Epithelial cell of esophagus (primary cell): Measurements from ENCODE around the gene RPS6KA2.
"Not testable (repeated sequence)": the region's sequence is repeated elsewhere in the genome, so short reads cannot be mapped to it uniquely, and the experiment has no call there.

Source experiments
- DNase-seq: peaks from one replicate; pipeline ENCODE4 v3.0.0; 2010; ENCODE audit warnings: low read depth
- H3K4me3 ChIP-seq: 2 replicates; pipeline ENCODE4 v1.5.1; 2011; ENCODE audit warnings: mild to moderate bottlenecking, low read length, control low read depth
- CTCF ChIP-seq: IDR thresholded peaks from 2 replicates; pipeline ENCODE4 v1.5.1; 2011; ENCODE audit warnings: low read depth, mild to moderate bottlenecking, low read length, control low read depth, inconsistent platforms; ENCODE audit not compliant: insufficient read depth; ENCODE audit errors: missing control alignments

Gene RPS6KA2

GRCh38 chr6:166386111-166386510 lies 240.9 kb downstream of the RPS6KA2 start:
- H3K4me3 ChIP-seq: no peak overlapping the region
- no peak for TF ChIP-seq CTCF
- DNase-seq: no peak

- DNase-seq: not testable (repeated sequence)
- TF ChIP-seq CTCF: peak; percentile 30
- peak overlapping the region; percentile 61 for H3K4me3 ChIP-seq
Measured at GRCh38 chr6:166383802-166384363, 243.2 kb downstream of the RPS6KA2 start.

- no peak for TF ChIP-seq CTCF
- peak within 1 kb of the TSS; percentile 71 for H3K4me3 ChIP-seq
- DNase-seq: peak; percentile 98
Measured at GRCh38 chr6:166382933-166383801, 243.9 kb downstream of the RPS6KA2 start, which contains the start of gene MPC1. Gene MPC1 (minus strand): TSS chr6:166382940. CDS start chr6:166382876, 64 bp downstream.

GRCh38 chr6:166382500-166382932 lies 244.5 kb downstream of the RPS6KA2 start:
- TF ChIP-seq CTCF: no peak
- peak overlapping the region; percentile 71 for H3K4me3 ChIP-seq
- no peak for DNase-seq

GRCh38 chr6:166381733-166382499 lies 245.1 kb downstream of the RPS6KA2 start:
- TF ChIP-seq CTCF: peak; percentile 66
- H3K4me3 ChIP-seq: peak overlapping the region; percentile 71
- peak; percentile 77 for DNase-seq

GRCh38 chr6:166381381-166381732 lies 245.7 kb downstream of the RPS6KA2 start:
- no peak for DNase-seq
- no peak for TF ChIP-seq CTCF
- H3K4me3 ChIP-seq: peak overlapping the region; percentile 71
